PC-9 (cell line): ENCODE results near the gene PTCD2. TPM values are rescaled to one million over a fixed set of nuclear protein-coding genes. Genes with fewer than 3 reads are reported as not detected.

Source experiments
- BruUV-seq: library from RNA; stranded (reverse); fragments of 400-500 nt; replicated peaks from 2 replicates; lab custom pipeline; 2021; lab: Mats Ljungman, UMichigan
- CTCF ChIA-PET: fragments of 300-600 bp; sonication (Branson Sonifier 250); formaldehyde crosslinking; loops from one replicate; lab custom pipeline; 2022; ENCODE audit warnings: antibody characterized with exemption; lab: Charles Lee
- POLR2A ChIA-PET: fragments of 300-600 bp; sonication (Branson Sonifier 250); formaldehyde crosslinking; loops from one replicate; lab custom pipeline; 2022; ENCODE audit warnings: antibody characterized with exemption; ENCODE audit not compliant: unreplicated experiment; lab: Charles Lee
- DNase-seq, 2 experiments: peaks; one replicate each; pipeline versions ENCODE4 v3.0.0 to v3.0.0-alpha.2; 2015 to 2022; ENCODE audit warnings: mixed read lengths in 1 of 2
- H2AFZ ChIP-seq: fragments of 200-600 bp; sonication (generic); 2 replicates; pipeline ENCODE4 v1.8.1; 2017; ENCODE audit warnings: antibody characterized with exemption
- H3F3A ChIP-seq: fragments of 200-600 bp; sonication (generic); 2 replicates; pipeline ENCODE4 v1.8.1; 2017; ENCODE audit warnings: antibody characterized with exemption, mild to moderate bottlenecking, low read depth; ENCODE audit not compliant: insufficient read depth
- H3K27ac ChIP-seq: fragments of 200-600 bp; sonication (generic); 2 replicates; pipeline ENCODE4 v1.6.1; 2016; ENCODE audit warnings: mixed run types
- H3K27me3 ChIP-seq: fragments of 200-600 bp; sonication (generic); 2 replicates; pipeline ENCODE4 v1.6.1; 2016; ENCODE audit warnings: low read depth, mixed run types; ENCODE audit not compliant: insufficient read depth
- H3K36me3 ChIP-seq: fragments of 200-600 bp; sonication (generic); 2 replicates; pipeline ENCODE4 v1.6.1; 2016; ENCODE audit warnings: low read depth, mixed run types
- H3K4me1 ChIP-seq: fragments of 200-600 bp; sonication (generic); replicated peaks from 2 replicates; pipeline ENCODE4 v1.6.1; 2016; ENCODE audit warnings: mixed run types; ENCODE audit not compliant: insufficient read depth
- H3K4me2 ChIP-seq: fragments of 200-600 bp; sonication (generic); 2 replicates; pipeline ENCODE4 v1.6.1; 2017; ENCODE audit warnings: mixed run types
- H3K4me3 ChIP-seq: fragments of 200-600 bp; sonication (generic); 2 replicates; pipeline ENCODE4 v1.6.1; 2016; ENCODE audit warnings: mixed run types
- H3K79me2 ChIP-seq: fragments of 200-600 bp; sonication (generic); 2 replicates; pipeline ENCODE4 v1.6.1; 2017; ENCODE audit warnings: low read depth, mixed run types
- H3K9me2 ChIP-seq: fragments of 200-600 bp; sonication (generic); 2 replicates; pipeline ENCODE4 v1.8.1; 2017; ENCODE audit warnings: mild to moderate bottlenecking; ENCODE audit not compliant: insufficient read depth
- H3K9me3 ChIP-seq: fragments of 200-600 bp; sonication (generic); 2 replicates; pipeline ENCODE4 v1.8.1; 2016; ENCODE audit warnings: low read depth; ENCODE audit not compliant: insufficient read depth
- H4K20me1 ChIP-seq: fragments of 200-600 bp; sonication (generic); 2 replicates; pipeline ENCODE4 v1.8.1; 2017; ENCODE audit not compliant: insufficient read depth
- CTCF ChIP-seq: fragments of 200-600 bp; sonication (generic); conservative IDR thresholded peaks from 2 replicates; pipeline ENCODE4 v1.6.1; 2017; ENCODE audit warnings: mixed run types, antibody characterized with exemption, mild to moderate bottlenecking, moderate library complexity
- EZH2 ChIP-seq: fragments of 200-600 bp; sonication (generic); IDR thresholded peaks from 2 replicates; pipeline ENCODE4 v1.8.0; 2017; ENCODE audit warnings: antibody characterized with exemption, low read depth
- intact Hi-C: fragments of 100-400 bp; cut with micrococcal nuclease; formaldehyde crosslinking; loops from one replicate; pipeline ENCODE4 v1.10.0; 2022; ENCODE audit not compliant: unreplicated experiment
- total RNA-seq: library from RNA; stranded (reverse); gene quantifications from 2 replicates; pipeline ENCODE4 v1.2.3, GENCODE V29; 2021

PTCD2 gene
- total RNA-seq, 1 experiment from 2014 or later, result 15.5 TPM

GRCh38 chr5:72352616-72353015, 32.4 kb downstream of the PTCD2 start:
- intact Hi-C loops, result no loop called here
- no peak for DNase-seq
- Histone ChIP-seq H3K79me2 (no peaks in the 10 kb centered on the region), H2AFZ (no peak overlapping the region), H3K9me2 (no peaks in the 10 kb centered on the region), H3K9me3 (no peaks in the 10 kb centered on the region), H3K4me3 (no peak overlapping the region), H3K4me2 (no peak overlapping the region), H3K36me3 (no peaks in the 10 kb centered on the region), H3K27me3 (no peaks in the 10 kb centered on the region), H4K20me1 (no peaks in the 10 kb centered on the region), H3K4me1 (0 out of 2 replicates have a peak, but pooled peaks cover 4% of the 10 kb centered on the region), H3F3A (peaks cover under 1% of the 10 kb centered on the region; the same call in 1 of the 2 replicates), H3K27ac (no peak overlapping the region)
- ChIA-PET CTCF (no interaction called here), POLR2A (no interaction called here)
- BruUV-seq, result no TSS peak
- no peak for TF ChIP-seq EZH2
- TF ChIP-seq CTCF, result no peak

GRCh38 chr5:72353046-72353445, 32.9 kb downstream of the PTCD2 start:
- H2AFZ ChIP-seq, result no peak overlapping the region
- H3K9me3 ChIP-seq, result no peaks in the 10 kb centered on the region
- no peaks in the 10 kb centered on the region for H3F3A ChIP-seq
- ChIA-PET CTCF (no interaction called here), POLR2A (no interaction called here)
- 0 out of 2 replicates have a peak, but pooled peaks cover 4% of the 10 kb centered on the region for H3K4me1 ChIP-seq
- no peaks in the 10 kb centered on the region for H4K20me1 ChIP-seq
- TF ChIP-seq CTCF (no peak), EZH2 (no peak)
- H3K27ac ChIP-seq, result no peak overlapping the region
- H3K36me3 ChIP-seq, result no peaks in the 10 kb centered on the region
- no peak overlapping the region for H3K4me3 ChIP-seq
- intact Hi-C loops, result no loop called here
- no TSS peak for BruUV-seq
- H3K27me3 ChIP-seq, result no peaks in the 10 kb centered on the region
- no peak for DNase-seq
- no peaks in the 10 kb centered on the region for H3K79me2 ChIP-seq
- H3K9me2 ChIP-seq, result no peaks in the 10 kb centered on the region
- no peak overlapping the region for H3K4me2 ChIP-seq

GRCh38 chr5:72355706-72356299, 35.6 kb downstream of the PTCD2 start:
- Histone ChIP-seq H3K4me3 (no peak overlapping the region), H4K20me1 (no peaks in the 10 kb centered on the region), H3K4me2 (no peak overlapping the region), H3K9me2 (no peaks in the 10 kb centered on the region), H3K27me3 (no peaks in the 10 kb centered on the region), H3K27ac (no peak overlapping the region), H3F3A (peaks cover 3% of the 10 kb centered on the region; the same call in 1 of the 2 replicates), H3K36me3 (no peaks in the 10 kb centered on the region), H2AFZ (no peak overlapping the region), H3K79me2 (no peaks in the 10 kb centered on the region), H3K9me3 (no peaks in the 10 kb centered on the region), H3K4me1 (no peaks in the 10 kb centered on the region)
- ChIA-PET POLR2A (interaction anchor here (0.6 kb wide), 1 partner anchor 36 kb away, joined by 5 read pairs; the partner anchor contains the start of genes MRPS27 and PTCD2), CTCF (interaction anchor here (1.0 kb wide), 1 partner anchor 10 kb away, joined by 5 read pairs; no protein-coding TSS in a partner anchor)
- no peak for DNase-seq
- BruUV-seq, result no TSS peak
- intact Hi-C loops, result no loop called here
- TF ChIP-seq CTCF (peak; percentile 50), EZH2 (no peak)
